Subcutaneous adipose tissue (tissue), 4 donors: ENCODE data around the gene TRDMT1. TPM values are rescaled to one million over a fixed set of nuclear protein-coding genes. Genes with fewer than 3 reads are reported as not detected.

ENCODE experiments used
- total RNA-seq, 4 donors: library from RNA; depleted of rRNA; stranded (reverse); fragments of >200 nt; gene quantifications; one replicate each; pipeline ENCODE4 v1.1.0, GENCODE V29; 2016
- TF ChIP-seq, protein P1 (sequence below): fragments of 450-650 bp; IDR thresholded peaks from one replicate; pipeline ENCODE4 v1.5.1; 2016; ENCODE audit warnings: low read depth, mild to moderate bottlenecking, control low read depth, antibody characterized with exemption, moderate library complexity

TRDMT1 gene
- total RNA-seq, 4 donors from 2014 or later: 5.8 to 9.0 (median 8.3) TPM

DNA sequence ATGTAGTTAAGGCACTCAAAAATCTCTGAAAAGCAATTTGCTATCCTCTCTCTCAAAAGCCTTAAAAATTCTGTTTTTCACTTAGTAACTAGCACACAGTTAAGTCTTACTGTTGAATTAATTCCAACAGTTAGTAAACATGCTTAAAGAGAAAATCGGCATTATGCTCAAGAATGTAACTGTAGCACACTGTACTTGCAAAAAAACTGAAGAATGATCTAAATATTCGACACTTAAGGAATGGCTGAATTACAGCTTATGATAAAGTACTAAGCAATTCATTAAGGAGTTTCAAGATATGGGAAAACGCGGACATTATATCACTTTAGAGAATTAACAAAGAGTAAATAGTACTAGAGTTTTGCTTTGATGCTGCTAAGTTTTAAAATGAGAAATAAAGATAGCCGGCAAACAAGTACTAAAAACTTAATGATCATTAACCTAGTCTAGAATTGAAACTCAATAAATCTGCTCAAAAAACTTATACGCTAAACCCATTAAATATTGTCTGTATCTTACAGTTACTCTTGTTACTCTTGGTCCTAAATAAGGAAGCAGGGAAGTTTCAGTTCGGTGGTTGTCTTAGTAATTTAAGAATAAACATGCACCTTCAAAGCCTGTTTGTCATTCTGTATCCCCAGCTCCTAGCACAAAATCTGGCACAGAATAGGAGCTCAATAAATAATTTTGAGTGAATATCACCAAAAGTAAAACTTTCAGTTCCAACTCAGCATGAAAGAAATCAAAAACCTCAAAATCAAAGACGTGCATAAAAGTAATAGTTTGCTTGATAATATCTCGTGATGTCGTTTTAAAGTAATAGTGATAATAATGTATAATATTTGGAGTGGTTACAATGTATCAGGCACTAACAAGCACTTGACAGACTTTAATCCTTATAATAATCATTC lies 1.2 kb downstream of the TRDMT1 start:
- TF ChIP-seq, protein P1, sequence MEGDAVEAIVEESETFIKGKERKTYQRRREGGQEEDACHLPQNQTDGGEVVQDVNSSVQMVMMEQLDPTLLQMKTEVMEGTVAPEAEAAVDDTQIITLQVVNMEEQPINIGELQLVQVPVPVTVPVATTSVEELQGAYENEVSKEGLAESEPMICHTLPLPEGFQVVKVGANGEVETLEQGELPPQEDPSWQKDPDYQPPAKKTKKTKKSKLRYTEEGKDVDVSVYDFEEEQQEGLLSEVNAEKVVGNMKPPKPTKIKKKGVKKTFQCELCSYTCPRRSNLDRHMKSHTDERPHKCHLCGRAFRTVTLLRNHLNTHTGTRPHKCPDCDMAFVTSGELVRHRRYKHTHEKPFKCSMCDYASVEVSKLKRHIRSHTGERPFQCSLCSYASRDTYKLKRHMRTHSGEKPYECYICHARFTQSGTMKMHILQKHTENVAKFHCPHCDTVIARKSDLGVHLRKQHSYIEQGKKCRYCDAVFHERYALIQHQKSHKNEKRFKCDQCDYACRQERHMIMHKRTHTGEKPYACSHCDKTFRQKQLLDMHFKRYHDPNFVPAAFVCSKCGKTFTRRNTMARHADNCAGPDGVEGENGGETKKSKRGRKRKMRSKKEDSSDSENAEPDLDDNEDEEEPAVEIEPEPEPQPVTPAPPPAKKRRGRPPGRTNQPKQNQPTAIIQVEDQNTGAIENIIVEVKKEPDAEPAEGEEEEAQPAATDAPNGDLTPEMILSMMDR: no peak

DNA sequence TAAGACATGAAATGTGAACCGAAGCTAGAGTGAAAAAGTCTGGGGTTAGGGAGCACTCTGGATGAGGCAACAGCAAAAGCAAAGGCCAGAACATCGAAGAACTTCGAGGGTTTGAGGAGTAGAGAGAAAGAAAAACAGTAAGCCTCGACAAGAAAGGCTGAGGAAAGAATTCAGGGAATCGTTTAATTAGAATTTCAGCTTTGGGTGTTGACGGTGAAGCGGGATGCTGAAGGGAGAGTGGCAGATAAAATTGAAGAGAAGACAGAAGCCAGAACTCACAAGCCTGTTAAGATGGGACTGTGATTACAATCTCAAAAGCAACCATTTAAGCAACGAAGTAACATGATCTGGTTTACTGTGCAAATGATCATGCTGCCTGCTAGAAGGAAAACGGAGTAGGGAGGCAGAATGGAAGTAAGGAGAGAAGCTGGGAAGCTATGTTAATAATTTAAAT lies 2.1 kb downstream of the TRDMT1 start:
- TF ChIP-seq, protein P1: no peak

DNA sequence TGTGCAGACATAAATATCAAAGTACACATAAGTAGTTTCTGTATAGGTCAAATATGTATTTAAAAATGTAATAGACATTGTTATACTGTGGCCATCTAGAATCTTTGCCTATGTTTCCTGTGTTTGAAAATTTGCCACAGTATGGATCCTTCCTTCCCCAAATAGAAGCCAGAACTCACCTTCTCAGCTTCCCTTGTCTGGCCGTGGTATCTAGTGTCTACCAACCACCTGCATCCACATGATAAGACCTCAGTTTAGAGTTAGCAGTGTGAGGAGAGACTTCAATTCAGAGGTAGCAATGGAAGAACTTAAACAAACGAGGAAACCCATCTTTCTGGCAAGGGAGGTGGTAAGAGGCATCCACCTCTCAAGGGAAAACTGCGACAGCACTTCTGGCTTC lies 4.9 kb downstream of the TRDMT1 start:
- TF ChIP-seq, protein P1: no peak

DNA sequence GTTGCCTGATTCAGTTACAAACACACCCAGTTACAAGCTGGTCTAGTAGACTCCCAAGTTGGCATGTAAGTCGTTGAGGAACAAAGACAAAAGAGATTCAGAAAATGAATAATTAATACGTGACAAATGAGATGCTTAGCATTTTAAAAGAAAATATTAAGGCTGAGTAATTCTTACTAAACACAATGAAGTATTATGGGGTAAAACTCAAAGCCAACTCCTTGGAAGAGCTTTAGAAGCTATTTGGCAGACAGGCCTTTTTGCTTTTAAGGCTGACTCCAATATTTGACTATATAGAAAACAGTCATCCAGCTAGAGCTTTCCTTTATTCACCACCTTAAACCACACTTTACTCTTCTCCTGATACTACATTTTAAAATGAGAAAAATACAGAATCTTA lies 5.4 kb downstream of the TRDMT1 start:
- TF ChIP-seq, protein P1: no peak

DNA sequence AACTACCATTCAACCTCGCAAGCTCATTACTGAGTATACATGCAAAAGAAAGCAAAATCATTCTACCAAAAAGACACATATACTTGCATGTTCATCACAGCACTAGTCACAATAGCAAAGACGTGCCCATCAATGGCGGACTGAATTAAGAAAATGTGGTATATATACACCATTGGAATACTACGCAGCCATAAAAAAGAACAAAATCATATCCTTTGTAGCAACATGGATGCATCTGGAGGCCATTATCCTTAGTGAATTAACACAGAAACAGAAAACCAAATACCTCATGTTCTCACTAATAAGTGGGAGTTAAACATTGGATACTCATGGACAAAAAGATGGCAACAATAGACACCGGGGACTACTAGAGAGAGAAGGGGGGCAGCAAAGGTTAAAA lies 6.4 kb downstream of the TRDMT1 start:
- TF ChIP-seq, protein P1: no peak

DNA sequence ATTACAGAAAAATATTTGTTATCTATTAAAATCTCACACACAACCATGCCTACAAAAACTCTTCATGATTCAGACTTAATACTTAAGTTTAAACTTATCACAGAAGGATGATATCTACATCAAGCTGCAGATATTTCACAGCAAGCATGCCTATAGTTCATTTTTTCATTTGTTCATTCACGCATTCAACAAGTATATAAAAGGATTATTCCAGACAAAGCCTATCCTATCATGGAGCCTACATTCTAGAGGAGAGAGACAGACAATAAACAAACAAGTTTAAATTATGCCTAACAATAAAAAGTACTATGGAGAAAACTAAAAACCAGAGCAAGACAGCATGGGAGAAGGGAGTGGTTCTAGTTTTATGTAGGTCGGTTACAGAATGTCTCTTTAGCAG lies 10.9 kb downstream of the TRDMT1 start:
- TF ChIP-seq, protein P1: no peak

DNA sequence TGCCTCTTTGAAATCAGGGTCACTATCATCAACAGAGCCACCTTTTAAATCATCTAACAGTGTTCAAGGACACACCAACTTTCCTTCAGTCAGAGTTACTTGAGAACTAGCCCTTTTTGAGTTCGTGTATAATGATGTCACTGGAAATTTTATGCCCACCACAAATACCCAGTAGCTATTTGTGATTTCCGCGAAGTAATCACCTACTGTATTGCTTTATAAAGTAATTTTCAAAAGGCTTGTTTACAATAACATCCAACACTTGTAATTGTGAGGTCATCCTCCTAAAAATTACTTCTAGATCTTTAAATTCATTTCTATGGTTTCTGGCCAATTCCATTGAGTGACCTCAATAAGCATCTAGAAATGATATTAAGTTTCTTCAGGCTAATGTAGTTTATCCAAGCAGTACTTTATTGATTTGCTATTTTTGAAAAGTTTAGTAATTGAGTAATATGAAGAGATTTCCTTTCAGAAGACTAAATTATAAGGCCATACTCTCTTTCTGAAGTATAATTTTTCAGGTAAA lies 12.8 kb downstream of the TRDMT1 start:
- TF ChIP-seq, protein P1: no peak
